GM12873 (cell line): ENCODE data around the gene IL36G.

Experiments
- TF ChIP-seq, protein P1 (sequence below): IDR thresholded peaks from 2 replicates; pipeline ENCODE4 v1.5.1; 2012; ENCODE audit warnings: low read depth, mild to moderate bottlenecking, moderate library complexity, low read length, control low read depth; ENCODE audit not compliant: insufficient read depth; ENCODE audit errors: missing control alignments

Gene IL36G

GRCh38 chr2:112977559-112978056 is at the start of gene IL36G:
Gene IL36G, plus strand, starts transcription at chr2:112978006. Its CDS starts 633 bp downstream, at chr2:112978639.
- TF ChIP-seq, protein P1, sequence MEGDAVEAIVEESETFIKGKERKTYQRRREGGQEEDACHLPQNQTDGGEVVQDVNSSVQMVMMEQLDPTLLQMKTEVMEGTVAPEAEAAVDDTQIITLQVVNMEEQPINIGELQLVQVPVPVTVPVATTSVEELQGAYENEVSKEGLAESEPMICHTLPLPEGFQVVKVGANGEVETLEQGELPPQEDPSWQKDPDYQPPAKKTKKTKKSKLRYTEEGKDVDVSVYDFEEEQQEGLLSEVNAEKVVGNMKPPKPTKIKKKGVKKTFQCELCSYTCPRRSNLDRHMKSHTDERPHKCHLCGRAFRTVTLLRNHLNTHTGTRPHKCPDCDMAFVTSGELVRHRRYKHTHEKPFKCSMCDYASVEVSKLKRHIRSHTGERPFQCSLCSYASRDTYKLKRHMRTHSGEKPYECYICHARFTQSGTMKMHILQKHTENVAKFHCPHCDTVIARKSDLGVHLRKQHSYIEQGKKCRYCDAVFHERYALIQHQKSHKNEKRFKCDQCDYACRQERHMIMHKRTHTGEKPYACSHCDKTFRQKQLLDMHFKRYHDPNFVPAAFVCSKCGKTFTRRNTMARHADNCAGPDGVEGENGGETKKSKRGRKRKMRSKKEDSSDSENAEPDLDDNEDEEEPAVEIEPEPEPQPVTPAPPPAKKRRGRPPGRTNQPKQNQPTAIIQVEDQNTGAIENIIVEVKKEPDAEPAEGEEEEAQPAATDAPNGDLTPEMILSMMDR: no peak

DNA sequence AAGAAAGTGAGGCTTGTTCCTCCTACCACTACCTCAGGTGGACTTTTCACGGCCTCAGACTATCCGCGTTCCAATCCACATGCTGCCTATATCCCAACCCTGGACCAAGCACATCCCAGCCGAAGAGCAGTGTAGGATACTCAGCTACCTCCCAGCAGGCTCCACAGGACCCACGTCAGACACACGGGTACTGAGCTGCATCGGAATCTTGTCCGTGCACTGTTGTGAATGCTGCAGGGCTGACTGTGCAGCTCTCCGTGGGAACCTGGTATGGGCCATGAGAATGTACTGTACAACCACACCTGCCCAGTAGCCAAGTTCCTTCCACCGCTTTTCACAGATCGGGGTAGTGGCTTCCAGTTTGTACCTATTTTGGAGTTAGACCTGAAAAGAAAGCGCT is 44.5 kb upstream of the IL36G start:
- TF ChIP-seq, protein P1: no peak

DNA sequence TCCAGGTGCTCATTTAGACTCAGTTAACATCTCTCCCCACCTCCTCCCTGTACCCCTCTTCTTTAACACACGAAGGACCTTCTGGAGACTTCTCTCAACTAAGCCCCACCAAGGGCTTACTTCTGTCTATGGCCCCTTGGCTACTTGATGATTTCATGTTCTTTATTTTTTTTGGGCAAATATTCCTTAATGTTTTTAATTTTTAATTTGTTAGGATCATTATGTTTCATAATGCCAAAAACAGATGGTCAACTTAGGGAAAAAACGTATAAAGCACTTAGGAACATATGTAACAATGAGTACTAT is 40.9 kb upstream of the IL36G start:
- TF ChIP-seq, protein P1: no peak

- TF ChIP-seq, protein P1: no peak
Observed at GRCh38 chr2:112938904-112939303, 38.9 kb upstream of the IL36G start.

- TF ChIP-seq, protein P1: no peak
Observed at GRCh38 chr2:112939425-112939824, 38.4 kb upstream of the IL36G start.

- TF ChIP-seq, protein P1: no peak
Observed at GRCh38 chr2:112940859-112941625, 36.8 kb upstream of the IL36G start.

- TF ChIP-seq, protein P1: peak; percentile 97
Observed at GRCh38 chr2:112941753-112942653, 35.8 kb upstream of the IL36G start.
